Naive B cell (primary cell): Measurements from ENCODE around the gene SIRPD. TPM values are rescaled to one million over a fixed set of nuclear protein-coding genes. Genes with fewer than 3 reads are reported as not detected.
"Not testable (repeated sequence)": the region's sequence is repeated elsewhere in the genome, so short reads cannot be mapped to it uniquely, and the experiment has no call there.

Experiments
- ATAC-seq, 2 donors: fragments of 150-1000 bp; cut with Tn5 transposase; 2 replicates each; pipeline ENCODE4 v1.10.0; 2021; ENCODE audit warnings: low read depth in 2 of 2, mild to moderate bottlenecking in 2 of 2, moderate library complexity in 2 of 2
- DNase-seq: peaks from one replicate; pipeline ENCODE4 v3.0.0; 2022
- H3K27ac Mint-ChIP-seq, 6 donors: one replicate each; pipeline ENCODE4 v1.8.0; 2020 to 2022; ENCODE audit warnings: mild to moderate bottlenecking in 6 of 6, mixed read lengths in 6 of 6, moderate library complexity in 5 of 6, inconsistent platforms in 2 of 6
- H3K27me3 Mint-ChIP-seq, 3 donors: one replicate each; pipeline ENCODE4 v1.8.0; 2021 to 2022; ENCODE audit warnings: mixed read lengths in 3 of 3, mild to moderate bottlenecking in 1 of 3
- H3K36me3 Mint-ChIP-seq, 2 donors: one replicate each; pipeline ENCODE4 v1.8.0; 2020 to 2022; ENCODE audit warnings: mixed read lengths in 2 of 2, inconsistent platforms in 1 of 2, mild to moderate bottlenecking in 1 of 2
- H3K4me1 Mint-ChIP-seq, 3 donors: one replicate each; pipeline ENCODE4 v1.8.0; 2020 to 2022; ENCODE audit warnings: mixed read lengths in 3 of 3, inconsistent platforms in 1 of 3, mild to moderate bottlenecking in 1 of 3, moderate library complexity in 1 of 3
- H3K4me3 Mint-ChIP-seq, 8 donors: one replicate each; pipeline ENCODE4 v1.8.0; 2020 to 2022; ENCODE audit warnings: mild to moderate bottlenecking in 8 of 8, mixed read lengths in 8 of 8, moderate library complexity in 8 of 8, inconsistent platforms in 2 of 8
- H3K9me3 Mint-ChIP-seq, 7 donors: one replicate each; pipeline ENCODE4 v1.8.0; 2020 to 2022; ENCODE audit warnings: mixed read lengths in 7 of 7, mild to moderate bottlenecking in 5 of 7, inconsistent platforms in 2 of 7, moderate library complexity in 1 of 7
- polyA plus RNA-seq, 6 donors: library from polyadenylated mRNA; unstranded; fragments of 300-500 nt; fragmentation: Illumina TruSeq; gene quantifications; one replicate each; pipeline ENCODE4 v1.2.3, GENCODE V29; 2021; ENCODE audit warnings: low read depth in 6 of 6

The SIRPD gene
- polyA plus RNA-seq, 6 donors from 2014 or later = not detected

- H3K36me3 Mint-ChIP-seq = peaks cover 0 to 8% of the 10 kb centered on the region in 2 donors
- DNase-seq = peak; percentile 80
- H3K9me3 Mint-ChIP-seq = peaks cover 0 to 3% (median 0%) of the 10 kb centered on the region in 7 donors
- peaks cover 4 to 7% (median 6%) of the 10 kb centered on the region in 3 donors for H3K4me1 Mint-ChIP-seq
- ATAC-seq = peak; percentile 100
- H3K27ac Mint-ChIP-seq = peak overlapping the region in 4 of 6 donors; percentile 1 to 90 (median 46)
- no peak overlapping the region for H3K4me3 Mint-ChIP-seq
- H3K27me3 Mint-ChIP-seq = peaks cover 37 to 62% (median 59%) of the 10 kb centered on the region in 3 donors
Observed at GRCh38 chr20:1503564-1504227, 53.8 kb downstream of the SIRPD start.

GRCh38 chr20:1500496-1500895 is 57.0 kb downstream of the SIRPD start:
- Mint-ChIP-seq H3K27ac (no peak overlapping the region), H3K36me3 (peaks cover 0 to 8% of the 10 kb centered on the region in 2 donors), H3K4me1 (peaks cover 4 to 7% (median 6%) of the 10 kb centered on the region in 3 donors), H3K9me3 (peaks cover 0 to 6% (median 0%) of the 10 kb centered on the region in 7 donors), H3K4me3 (no peak overlapping the region), H3K27me3 (peaks cover 36 to 65% (median 49%) of the 10 kb centered on the region in 3 donors)
- DNase-seq (no peak), ATAC-seq (no peak)

- peaks cover 36 to 58% (median 48%) of the 10 kb centered on the region in 3 donors for H3K27me3 Mint-ChIP-seq
- H3K27ac Mint-ChIP-seq = no peak overlapping the region
- peaks cover 8 to 13% (median 12%) of the 10 kb centered on the region in 3 donors for H3K4me1 Mint-ChIP-seq
- peaks cover 0 to 6% (median 0%) of the 10 kb centered on the region in 7 donors for H3K9me3 Mint-ChIP-seq
- H3K36me3 Mint-ChIP-seq = peaks cover 0 to 8% of the 10 kb centered on the region in 2 donors
- DNase-seq (no peak), ATAC-seq (no peak)
- no peak overlapping the region for H3K4me3 Mint-ChIP-seq
Observed at GRCh38 chr20:1499528-1500420, 57.7 kb downstream of the SIRPD start.

GRCh38 chr20:1497371-1497770 is 60.1 kb downstream of the SIRPD start:
- DNase-seq, ATAC-seq, H3K36me3 Mint-ChIP-seq, H3K27ac Mint-ChIP-seq, H3K4me3 Mint-ChIP-seq, H3K9me3 Mint-ChIP-seq: not testable (repeated sequence)
- Mint-ChIP-seq H3K4me1 (peaks cover 24 to 28% (median 26%) of the 10 kb centered on the region in 3 donors), H3K27me3 (peaks cover 29 to 46% (median 34%) of the 10 kb centered on the region in 3 donors)

- H3K4me3 Mint-ChIP-seq = no peak overlapping the region
- H3K4me1 Mint-ChIP-seq = peaks cover 29 to 32% (median 31%) of the 10 kb centered on the region in 3 donors
- peaks cover 0 to 6% (median 0%) of the 10 kb centered on the region in 7 donors for H3K9me3 Mint-ChIP-seq
- peaks cover 26 to 44% (median 34%) of the 10 kb centered on the region in 3 donors for H3K27me3 Mint-ChIP-seq
- no peaks in the 10 kb centered on the region for H3K36me3 Mint-ChIP-seq
- H3K27ac Mint-ChIP-seq = no peak overlapping the region
- ATAC-seq = no peak
- DNase-seq = no peak
Observed at GRCh38 chr20:1496930-1497329, 60.6 kb downstream of the SIRPD start.

- Mint-ChIP-seq H3K36me3 (no peaks in the 10 kb centered on the region), H3K9me3 (peaks cover 0 to 6% (median 0%) of the 10 kb centered on the region in 7 donors), H3K27me3 (peaks cover 13 to 20% (median 18%) of the 10 kb centered on the region in 3 donors), H3K4me3 (peak overlapping the region in 2 of 8 donors; percentile 8 to 17), H3K4me1 (peaks cover 39 to 44% (median 41%) of the 10 kb centered on the region in 3 donors), H3K27ac (no peak overlapping the region)
- ATAC-seq = peak in 1 of 2 donors; percentile 38
- DNase-seq = no peak
Observed at GRCh38 chr20:1494436-1494835, 63.1 kb downstream of the SIRPD start.

- Mint-ChIP-seq H3K27ac (no peak overlapping the region), H3K9me3 (peaks cover 0 to 6% (median 0%) of the 10 kb centered on the region in 7 donors), H3K4me3 (no peak overlapping the region), H3K4me1 (peaks cover 39 to 44% (median 41%) of the 10 kb centered on the region in 3 donors), H3K27me3 (peaks cover 12 to 14% (median 14%) of the 10 kb centered on the region in 3 donors), H3K36me3 (no peaks in the 10 kb centered on the region)
- DNase-seq (no peak), ATAC-seq (no peak)
Observed at GRCh38 chr20:1493536-1493935, 64.0 kb downstream of the SIRPD start.

GRCh38 chr20:1491860-1492642 is 65.5 kb downstream of the SIRPD start:
- Mint-ChIP-seq H3K27ac (peak overlapping the region in 4 of 6 donors; percentile 17 to 47 (median 44)), H3K4me3 (peak overlapping the region in 6 of 8 donors; percentile 1 to 67 (median 39)), H3K36me3 (no peaks in the 10 kb centered on the region), H3K27me3 (peaks cover 0 to 13% (median 9%) of the 10 kb centered on the region in 3 donors), H3K4me1 (peaks cover 39 to 44% (median 41%) of the 10 kb centered on the region in 3 donors), H3K9me3 (peaks cover 0 to under 1% (median 0%) of the 10 kb centered on the region in 7 donors)
- peak; percentile 67 to 88 for ATAC-seq
- DNase-seq = no peak

GRCh38 chr20:1491281-1491840 is 66.1 kb downstream of the SIRPD start, which contains the start of gene SIRPB2:
SIRPB2 (minus strand) TSS chr20:1491420; CDS start chr20:1491359, 61 bp downstream.
- H3K27ac Mint-ChIP-seq = peak within 1 kb of the TSS in 4 of 6 donors; percentile 40 to 76 (median 47)

GRCh38 chr20:1490643-1491195 is 66.8 kb downstream of the SIRPD start:
- Mint-ChIP-seq H3K4me3 (peak overlapping the region in 3 of 8 donors; percentile 19 to 65 (median 46)), H3K9me3 (no peaks in the 10 kb centered on the region), H3K27ac (peak overlapping the region in 1 of 6 donors; percentile 76), H3K27me3 (peaks cover 5 to 13% (median 6%) of the 10 kb centered on the region in 3 donors), H3K36me3 (no peaks in the 10 kb centered on the region), H3K4me1 (peaks cover 39 to 44% (median 41%) of the 10 kb centered on the region in 3 donors)
- ATAC-seq (no peak), DNase-seq (no peak)

More at GRCh38 chr20:1491281-1491840, 66.1 kb downstream of the SIRPD start, which contains the start of gene SIRPB2:
- H3K4me1 Mint-ChIP-seq = peaks cover 39 to 44% (median 41%) of the 10 kb centered on the region in 3 donors
- H3K9me3 Mint-ChIP-seq = no peaks in the 10 kb centered on the region
- no peaks in the 10 kb centered on the region for H3K36me3 Mint-ChIP-seq
- H3K4me3 Mint-ChIP-seq = peak within 1 kb of the TSS in 7 of 8 donors; percentile 10 to 67 (median 46)
- DNase-seq = no peak
- peaks cover 5 to 13% (median 6%) of the 10 kb centered on the region in 3 donors for H3K27me3 Mint-ChIP-seq
- no peak for ATAC-seq

GRCh38 chr20:1489764-1490436 is 67.6 kb downstream of the SIRPD start:
- DNase-seq (no peak), ATAC-seq (no peak)
- Mint-ChIP-seq H3K27ac (peak overlapping the region in 1 of 6 donors; percentile 76), H3K4me1 (peaks cover 35 to 42% (median 35%) of the 10 kb centered on the region in 3 donors), H3K36me3 (no peaks in the 10 kb centered on the region), H3K9me3 (no peaks in the 10 kb centered on the region), H3K4me3 (no peak overlapping the region), H3K27me3 (peaks cover 9 to 19% (median 13%) of the 10 kb centered on the region in 3 donors)
